ENCODE measurements around the gene VAMP5. TPM values are rescaled to one million over a fixed set of nuclear protein-coding genes. Genes with fewer than 3 reads are reported as not detected.

Gene VAMP5
- total and polyA plus RNA-seq, 9 of the 15 experiments (the other 6 are each of a cell fraction or from before 2014, with no cell fraction given) = 0.54 to 1.9 (median 1.5) TPM; not detected in 2

- no peaks in the 10 kb centered on the region for H3K9me3 ChIP-seq (replicated peaks; ENCODE audit: control insufficient read depth, insufficient read depth, low read depth, low read length)
- H3K4me2 ChIP-seq (ENCODE audit: insufficient read depth, low read length) = no peak overlapping the region
- H3K9me1 ChIP-seq (ENCODE audit: control insufficient read depth, insufficient read depth, low read length) = no peaks in the 10 kb centered on the region
- FAIRE-seq (no peak), DNase-seq (ENCODE audit: extremely low read depth in 1 of 4, low spot score in 3 of 4) (no peak), ATAC-seq (no peak)
- H3K27me3 ChIP-seq (ENCODE audit: control insufficient read depth in 2 of 2, insufficient read depth in 2 of 2, low read length in 2 of 2) = no peaks in the 10 kb centered on the region
- H3K4me1 ChIP-seq (replicated peaks in 1 of 2; ENCODE audit: control insufficient read depth in 2 of 2, insufficient read depth in 2 of 2, low read length in 2 of 2) = peaks cover 9% of the 10 kb centered on the region in 2 experiments; a peak in 4 of 5 replicates
- 82% methylated on average over 3 of the region's 3 CpGs for WGBS (ENCODE audit: insufficient coverage, low coverage, missing lambda C conversion rate)
- H4K20me1 ChIP-seq (replicated peaks; ENCODE audit: control insufficient read depth, insufficient read depth, low read length) = peaks cover 20% of the 10 kb centered on the region
- intact Hi-C loops (cut with micrococcal nuclease) (loop anchor here (5.0 kb wide), 1 partner anchor 99 kb away; no protein-coding TSS in a partner anchor), in situ Hi-C loops (cut with MboI) (no loop called here)
- no peak overlapping the region for H2AFZ ChIP-seq (ENCODE audit: low read depth, low read length)
- H3K4me3 ChIP-seq = no peak overlapping the region
- no peak overlapping the region for H3K27ac ChIP-seq (ENCODE audit: extremely low read depth, low read depth, low read length)
- peak overlapping the region in 1 of 2 experiments; percentile 100; a peak in 1 of 4 replicates for H3K9ac ChIP-seq (ENCODE audit: insufficient read depth in 1 of 2, low read depth in 2 of 2, low read length in 2 of 2)
- peaks cover 49% of the 10 kb centered on the region for H3K79me2 ChIP-seq (ENCODE audit: control insufficient read depth, insufficient read depth, low read length)
- H3K36me3 ChIP-seq (ENCODE audit: control insufficient read depth, insufficient read depth, low read length) = peaks cover 21% of the 10 kb centered on the region
- ChIA-PET POLR2A (interaction anchor here (0.9 to 24.3 kb wide), 8 partner anchors 10 to 209 kb away, joined by 3 to 1576 read pairs (median 4); partner anchors contain the start of genes CAPG, SH2D6 and TGOLN2), CTCF (ENCODE audit: low intra/inter-chr PET ratio) (no interaction called here)
- TF ChIP-seq MLLT1 (IDR thresholded peaks at IDR 0.05) = peak in 1 of 2 experiments; percentile 92; a peak in 2 of 4 replicates
- TF ChIP-seq SRF (CRISPR knock-in tag; IDR thresholded peaks at IDR 0.05) = no peak
- peak; percentile 95 for TF ChIP-seq ZBTB17 (CRISPR knock-in tag; IDR thresholded peaks at IDR 0.05)
- no peak for TF ChIP-seq ZEB2 (IDR thresholded peaks at IDR 0.05)
- no peak for TF ChIP-seq ZNF23 (CRISPR knock-in tag; IDR thresholded peaks at IDR 0.05)
- TF ChIP-seq ZNF124 (CRISPR knock-in tag; IDR thresholded peaks at IDR 0.05) = no peak
- BruUV-seq (replicated peaks) = no TSS peak
These were observed 47.8 kb upstream of the VAMP5 start for GRCh38 chr2:85536479-85536878.

Measured in K562 (cell line).